HEK293 (cell line): Measurements from ENCODE around the gene CRABP2.

Source experiments
- INSM2 ChIP-seq: fragments of 450-650 bp; formaldehyde crosslinking; IDR thresholded peaks from 2 replicates; pipeline ENCODE4 v1.5.1; 2016; ENCODE audit warnings: missing biosample characterization, missing genetic modification characterization
- RBAK ChIP-seq: fragments of 450-650 bp; formaldehyde crosslinking; IDR thresholded peaks from 2 replicates; pipeline ENCODE4 v1.5.1; 2016; ENCODE audit warnings: missing biosample characterization, missing genetic modification characterization
- REPIN1 ChIP-seq: fragments of 450-650 bp; formaldehyde crosslinking; IDR thresholded peaks from 2 replicates; pipeline ENCODE4 v1.5.1; 2017; ENCODE audit warnings: missing biosample characterization, missing genetic modification characterization, low read depth
- SCRT1 ChIP-seq: fragments of 450-650 bp; formaldehyde crosslinking; IDR thresholded peaks from 2 replicates; pipeline ENCODE4 v1.5.1; 2016; ENCODE audit warnings: missing biosample characterization, missing genetic modification characterization, borderline replicate concordance
- ZBTB11 ChIP-seq: fragments of 450-650 bp; formaldehyde crosslinking; conservative IDR thresholded peaks from 2 replicates; pipeline ENCODE4 v1.5.1; 2016; ENCODE audit warnings: low read depth, missing biosample characterization, missing genetic modification characterization
- ZBTB20 ChIP-seq: fragments of 450-650 bp; formaldehyde crosslinking; IDR thresholded peaks from 2 replicates; pipeline ENCODE4 v1.5.1; 2016; ENCODE audit warnings: missing biosample characterization, missing genetic modification characterization
- ZBTB26 ChIP-seq: fragments of 450-650 bp; formaldehyde crosslinking; optimal IDR thresholded peaks from 2 replicates; pipeline ENCODE3; 2016; ENCODE audit warnings: missing biosample characterization, mild to moderate bottlenecking, missing genetic modification characterization
- ZBTB44 ChIP-seq: fragments of 450-650 bp; IDR thresholded peaks from 2 replicates; pipeline ENCODE4 v1.5.1; 2018; ENCODE audit warnings: missing biosample characterization, mild to moderate bottlenecking, missing genetic modification characterization
- ZEB2 ChIP-seq: fragments of 450-650 bp; formaldehyde crosslinking; IDR thresholded peaks from 2 replicates; pipeline ENCODE4 v1.5.1; 2016; ENCODE audit warnings: missing biosample characterization, missing genetic modification characterization
- ZFHX2 ChIP-seq: fragments of 450-650 bp; formaldehyde crosslinking; conservative IDR thresholded peaks from 2 replicates; pipeline ENCODE4 v1.5.1; 2016; ENCODE audit warnings: missing biosample characterization, missing genetic modification characterization
- ZFP69B ChIP-seq: fragments of 450-650 bp; formaldehyde crosslinking; IDR thresholded peaks from 2 replicates; pipeline ENCODE4 v1.5.1; 2016; ENCODE audit warnings: missing biosample characterization, missing genetic modification characterization
- ZNF155 ChIP-seq: fragments of 450-650 bp; formaldehyde crosslinking; IDR thresholded peaks from 2 replicates; pipeline ENCODE4 v1.5.1; 2016; ENCODE audit warnings: missing biosample characterization, missing genetic modification characterization
- ZNF274 ChIP-seq, 2 experiments: fragments of 200-500 bp in 1 of 2; fragments of 450-650 bp in 1 of 2; sonication (Bioruptor generic) in 1 of 2; formaldehyde crosslinking in 1 of 2; IDR thresholded peaks; 2 replicates each; pipeline versions ENCODE4 v1.5.1 to v1.6.1; 2014 to 2016; ENCODE audit warnings: borderline replicate concordance in 1 of 2, inconsistent platforms in 1 of 2, low read length in 1 of 2, missing biosample characterization in 1 of 2, missing genetic modification characterization in 1 of 2
- ZNF416 ChIP-seq: fragments of 450-650 bp; formaldehyde crosslinking; IDR thresholded peaks from 2 replicates; pipeline ENCODE4 v1.5.1; 2016; ENCODE audit warnings: missing biosample characterization, missing genetic modification characterization
- ZNF423 ChIP-seq: fragments of 450-650 bp; formaldehyde crosslinking; IDR thresholded peaks from 2 replicates; pipeline ENCODE4 v1.5.1; 2016; ENCODE audit warnings: missing biosample characterization, missing genetic modification characterization
- ZNF449 ChIP-seq: fragments of 450-650 bp; formaldehyde crosslinking; IDR thresholded peaks from 2 replicates; pipeline ENCODE4 v1.5.1; 2017; ENCODE audit warnings: missing biosample characterization, mild to moderate bottlenecking, missing genetic modification characterization, moderate library complexity
- ZNF48 ChIP-seq: fragments of 450-650 bp; formaldehyde crosslinking; IDR thresholded peaks from 2 replicates; pipeline ENCODE4 v1.5.1; 2016; ENCODE audit warnings: missing biosample characterization, missing genetic modification characterization
- ZNF548 ChIP-seq: fragments of 450-650 bp; formaldehyde crosslinking; IDR thresholded peaks from 2 replicates; pipeline ENCODE4 v1.5.1; 2016; ENCODE audit warnings: missing biosample characterization, missing genetic modification characterization
- ZNF610 ChIP-seq: fragments of 450-650 bp; formaldehyde crosslinking; IDR thresholded peaks from 2 replicates; pipeline ENCODE4 v1.5.1; 2016; ENCODE audit warnings: missing biosample characterization, missing genetic modification characterization, borderline replicate concordance
- ZNF692 ChIP-seq: fragments of 450-650 bp; formaldehyde crosslinking; IDR thresholded peaks from 2 replicates; pipeline ENCODE4 v1.5.1; 2016; ENCODE audit warnings: missing biosample characterization, missing genetic modification characterization
- ZNF785 ChIP-seq: fragments of 450-650 bp; formaldehyde crosslinking; IDR thresholded peaks from 2 replicates; pipeline ENCODE4 v1.5.1; 2016; ENCODE audit warnings: missing biosample characterization, missing genetic modification characterization
- ZSCAN4 ChIP-seq: fragments of 450-650 bp; formaldehyde crosslinking; IDR thresholded peaks from 2 replicates; pipeline ENCODE4 v1.5.1; 2017; ENCODE audit warnings: missing biosample characterization, missing genetic modification characterization
- ZXDB ChIP-seq: fragments of 450-650 bp; formaldehyde crosslinking; IDR thresholded peaks from 2 replicates; pipeline ENCODE4 v1.5.1; 2016; ENCODE audit warnings: missing biosample characterization, missing genetic modification characterization

The CRABP2 gene

GRCh38 chr1:156705918-156706656 lies 704 bp upstream of the CRABP2 start (continued):
- TF ChIP-seq ZFP69B (tag by site-specific recombination) = peak; percentile 85; the same call in 1 of the 2 replicates
- TF ChIP-seq ZNF785 (tag by site-specific recombination) = 0 out of 2 replicates have a peak, but pooled peaks have one; percentile 12
- no peak for TF ChIP-seq REPIN1 (tag by site-specific recombination)
- TF ChIP-seq ZNF274 (IDR thresholded peaks at IDR 0.05; ENCODE audit: low read length) = no peak
- TF ChIP-seq ZNF274 (tag by site-specific recombination; IDR thresholded peaks at IDR 0.05; ENCODE audit: borderline replicate concordance) = no peak
- 0 out of 2 replicates have a peak, but pooled peaks have one; percentile 25 for TF ChIP-seq ZBTB44 (tag by site-specific recombination)
- no peak for TF ChIP-seq RBAK
- peak; percentile 85 for TF ChIP-seq ZEB2 (tag by site-specific recombination)
- no peak for TF ChIP-seq ZNF548 (tag by site-specific recombination)
- TF ChIP-seq ZFHX2 = peak; percentile 93
- TF ChIP-seq ZXDB = peak; percentile 67
- TF ChIP-seq SCRT1 = no peak
- no peak for TF ChIP-seq ZNF416 (tag by site-specific recombination)
- TF ChIP-seq ZNF449 (tag by site-specific recombination) = no peak; the same call in 1 of the 2 replicates
- TF ChIP-seq ZBTB26 = peak; percentile 49
- 0 out of 2 replicates have a peak, but pooled peaks have one; percentile 8 for TF ChIP-seq INSM2 (tag by site-specific recombination)
- peak; percentile 19; the same call in 1 of the 2 replicates for TF ChIP-seq ZBTB20
- no peak for TF ChIP-seq ZNF48 (tag by site-specific recombination)
- peak; percentile 76 for TF ChIP-seq ZNF692
- peak; percentile 81 for TF ChIP-seq ZNF423 (tag by site-specific recombination)
- peak; percentile 40 for TF ChIP-seq ZBTB11 (tag by site-specific recombination)
- TF ChIP-seq ZNF155 (tag by site-specific recombination) = no peak
- TF ChIP-seq ZSCAN4 (tag by site-specific recombination) = no peak; the same call in 1 of the 2 replicates
- peak; percentile 89; the same call in 1 of the 2 replicates for TF ChIP-seq ZNF610 (tag by site-specific recombination)
- TF ChIP-seq, all 188 proteins: peak for 69
